Pons (tissue), 1 donor: ENCODE measurements around the gene KRT79.
"Not testable (repeated sequence)": the region's sequence is repeated elsewhere in the genome, so short reads cannot be mapped to it uniquely, and the experiment has no call there.

ENCODE experiments used
- DNase-seq: peaks from one replicate; pipeline ENCODE4 v3.0.0-alpha.2; 2016; ENCODE audit warnings: low spot score

KRT79 gene

DNA sequence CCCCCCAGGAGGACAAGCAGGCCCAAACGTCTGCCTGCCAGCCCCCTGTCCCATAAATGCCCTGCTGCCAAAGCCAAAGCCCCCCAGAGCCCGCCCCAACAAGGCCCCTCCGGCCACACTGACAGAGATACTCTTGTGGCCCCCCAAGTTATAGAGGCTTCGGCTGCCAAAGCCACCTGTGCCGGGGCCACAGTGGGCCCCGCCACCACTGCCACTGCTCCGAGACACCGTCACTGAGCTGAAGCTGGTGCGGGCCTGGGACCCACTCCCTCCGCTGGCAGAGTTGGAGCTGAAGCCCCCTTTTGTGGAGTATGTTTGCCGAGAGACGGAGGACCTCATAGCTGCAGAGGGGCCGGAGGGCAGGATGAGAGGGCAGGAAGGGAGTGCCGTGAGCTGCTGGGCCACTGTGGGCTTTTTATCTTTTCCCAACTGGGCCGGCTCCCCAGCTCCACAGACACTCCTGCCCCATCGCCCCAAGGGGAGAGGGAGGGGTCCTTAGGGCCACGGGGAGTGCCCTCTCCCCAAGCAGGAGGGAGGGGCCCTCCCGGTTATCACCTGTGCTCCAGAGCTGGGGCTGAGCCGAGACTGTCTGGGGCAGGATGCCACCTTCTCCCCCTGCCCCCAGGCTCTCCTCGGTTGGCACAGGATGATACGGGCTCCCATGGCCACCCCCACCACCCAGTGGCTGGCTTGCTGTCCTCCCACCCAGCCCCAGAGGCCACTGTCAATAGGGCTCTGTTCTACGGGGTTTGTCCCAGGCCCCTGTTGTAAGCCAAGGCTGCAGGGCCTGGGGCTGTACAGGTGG is at the start of gene KRT79:
KRT79 (minus strand) TSS at position 390 of the 805 bp plus-strand sequence; CDS start at position 339, 51 bp downstream.
- DNase-seq = no peak

DNA sequence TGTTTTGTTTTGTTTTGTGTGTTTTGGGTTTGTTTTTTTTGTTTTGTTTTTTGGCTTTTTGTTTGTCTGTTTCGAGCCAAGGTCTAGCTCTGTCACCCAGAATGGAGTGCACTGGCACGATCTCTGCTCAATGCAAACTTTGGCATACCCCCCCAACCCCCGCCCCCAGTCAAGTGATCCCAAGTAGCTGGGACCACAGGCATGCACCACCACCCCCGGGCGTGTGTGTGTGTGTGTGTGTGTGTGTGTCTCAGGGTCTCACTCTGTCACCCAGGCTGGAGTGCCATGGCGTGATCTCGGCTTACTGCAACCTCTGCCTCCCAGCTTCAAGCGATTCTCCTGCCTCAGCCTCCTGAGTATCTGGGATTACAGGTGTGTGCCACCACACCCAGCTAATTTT is 46.4 kb upstream of the KRT79 start:
- not testable (repeated sequence) for DNase-seq

DNA sequence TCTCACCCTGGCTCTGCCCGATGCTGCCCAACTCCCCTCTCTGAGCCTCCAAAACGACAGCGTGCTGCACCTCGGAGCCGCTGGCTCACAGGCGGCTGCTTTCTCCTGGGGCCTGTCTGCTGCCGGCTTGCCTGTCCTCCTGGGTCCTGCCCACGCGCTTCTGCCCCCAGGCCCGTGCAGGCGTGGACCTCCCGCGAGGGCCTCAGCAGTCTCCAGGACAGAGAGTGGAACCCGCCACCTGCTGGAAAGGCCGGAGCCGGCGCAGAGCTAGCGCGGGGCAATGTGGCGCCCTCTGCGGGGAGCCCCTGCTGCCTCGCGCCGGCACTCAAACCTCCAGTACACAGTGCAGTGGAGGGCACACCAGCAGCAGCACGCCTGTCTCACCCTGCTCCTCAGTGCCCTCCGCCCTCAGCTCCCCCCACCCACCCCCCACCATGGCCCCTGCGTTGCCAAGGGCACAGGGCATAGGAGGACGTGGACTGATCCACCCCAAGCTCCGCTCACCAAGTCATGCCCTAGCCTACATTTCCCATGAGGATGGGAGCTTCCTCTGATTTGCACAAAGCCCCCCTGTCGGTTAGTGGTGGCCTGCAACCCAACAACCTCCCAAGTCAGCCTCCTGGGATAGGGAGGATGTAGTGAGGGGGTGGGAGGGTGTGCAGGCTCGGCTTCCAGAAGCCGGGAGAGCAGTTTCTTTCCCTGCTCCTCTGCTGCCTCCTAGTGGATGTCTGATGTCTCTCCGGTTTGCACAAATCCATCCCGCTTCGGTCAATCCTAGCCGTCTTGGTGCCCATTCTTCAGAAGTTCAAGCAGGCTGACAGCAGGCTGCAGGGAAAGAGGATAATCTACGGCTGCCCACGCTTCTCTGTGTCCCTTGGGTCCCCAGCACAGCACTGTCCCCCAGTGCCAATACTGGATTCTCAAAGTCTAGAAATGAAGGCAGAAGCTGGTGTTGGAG is 45.6 kb upstream of the KRT79 start:
- peak; percentile 87 for DNase-seq

DNA sequence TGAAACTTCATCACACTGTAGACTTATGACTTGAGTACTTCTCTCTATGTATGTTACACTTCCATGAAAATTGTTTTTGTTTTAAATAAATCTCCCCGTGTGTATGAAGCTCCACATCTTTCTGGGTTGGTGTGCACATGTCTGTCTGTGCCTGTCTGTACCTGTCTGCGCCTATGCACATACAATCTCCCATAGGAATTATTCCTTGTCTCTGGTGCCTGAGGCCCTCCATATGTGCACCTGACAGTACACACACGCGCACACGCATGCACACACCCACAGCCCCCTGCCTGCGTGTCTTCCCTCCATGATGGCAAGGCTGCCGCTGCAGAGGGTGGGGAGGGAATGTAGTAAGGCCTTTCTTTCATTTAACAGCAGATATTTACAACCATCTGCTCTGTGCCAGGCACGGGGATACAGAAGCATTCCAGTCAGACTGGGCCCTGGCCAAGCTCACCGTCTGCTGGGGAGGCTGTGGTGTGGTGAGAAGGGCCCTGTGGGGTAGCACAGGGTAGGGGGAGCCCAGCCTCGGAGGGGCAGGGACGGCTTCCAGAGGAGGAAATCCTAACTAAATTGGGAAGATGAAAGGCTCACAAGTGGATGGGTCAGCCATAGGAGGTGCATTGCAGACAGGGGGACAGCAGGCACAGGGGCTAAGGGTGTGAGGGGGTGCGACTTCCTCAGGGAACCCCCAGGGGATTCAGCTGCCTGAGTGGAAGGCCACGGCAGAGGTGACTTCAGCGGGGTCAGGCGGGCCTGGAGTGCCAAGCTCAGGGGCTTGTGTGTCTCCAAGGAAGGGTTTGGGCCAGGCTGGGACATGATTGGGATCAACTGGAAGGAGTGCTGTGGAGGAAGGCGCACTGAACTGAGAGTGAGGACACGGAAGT is 44.6 kb upstream of the KRT79 start:
- no peak for DNase-seq

DNA sequence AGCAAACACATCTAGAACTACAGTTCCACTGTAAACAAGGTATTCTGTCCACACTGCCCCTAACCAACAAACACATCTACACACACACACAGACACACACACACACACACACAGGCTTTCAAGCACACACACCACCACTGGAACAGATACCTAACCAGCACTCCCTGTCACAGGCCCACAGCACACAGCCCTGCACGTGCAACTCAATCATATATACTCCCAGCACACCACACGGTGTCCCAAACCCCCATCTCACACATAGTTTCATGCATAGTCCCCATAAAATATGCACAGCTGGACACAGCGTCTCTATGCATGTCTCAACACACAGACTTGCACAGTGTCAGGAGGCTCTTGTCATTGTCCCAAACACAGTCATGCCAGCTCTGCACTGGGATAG is 43.1 kb upstream of the KRT79 start:
- DNase-seq = no peak

DNA sequence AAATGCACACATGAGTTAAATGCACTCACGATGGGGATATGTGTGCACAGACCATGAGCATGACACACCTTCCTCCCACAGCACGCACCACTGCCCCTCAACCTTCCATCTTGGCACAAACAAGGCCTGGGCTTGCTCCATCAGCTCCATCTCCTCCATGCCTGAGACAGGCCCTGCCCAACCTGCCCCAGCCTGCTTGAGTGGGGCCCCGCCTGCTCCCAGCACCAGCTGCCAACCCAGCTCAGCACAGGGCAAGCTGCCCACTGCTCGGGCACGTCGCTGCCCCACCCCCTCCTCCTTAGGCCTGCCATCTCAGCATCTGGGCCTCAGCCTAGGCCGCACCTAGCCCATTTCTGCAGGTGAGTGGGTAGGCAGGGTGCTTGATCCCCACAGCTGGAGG is 42.3 kb upstream of the KRT79 start:
- DNase-seq = no peak

DNA sequence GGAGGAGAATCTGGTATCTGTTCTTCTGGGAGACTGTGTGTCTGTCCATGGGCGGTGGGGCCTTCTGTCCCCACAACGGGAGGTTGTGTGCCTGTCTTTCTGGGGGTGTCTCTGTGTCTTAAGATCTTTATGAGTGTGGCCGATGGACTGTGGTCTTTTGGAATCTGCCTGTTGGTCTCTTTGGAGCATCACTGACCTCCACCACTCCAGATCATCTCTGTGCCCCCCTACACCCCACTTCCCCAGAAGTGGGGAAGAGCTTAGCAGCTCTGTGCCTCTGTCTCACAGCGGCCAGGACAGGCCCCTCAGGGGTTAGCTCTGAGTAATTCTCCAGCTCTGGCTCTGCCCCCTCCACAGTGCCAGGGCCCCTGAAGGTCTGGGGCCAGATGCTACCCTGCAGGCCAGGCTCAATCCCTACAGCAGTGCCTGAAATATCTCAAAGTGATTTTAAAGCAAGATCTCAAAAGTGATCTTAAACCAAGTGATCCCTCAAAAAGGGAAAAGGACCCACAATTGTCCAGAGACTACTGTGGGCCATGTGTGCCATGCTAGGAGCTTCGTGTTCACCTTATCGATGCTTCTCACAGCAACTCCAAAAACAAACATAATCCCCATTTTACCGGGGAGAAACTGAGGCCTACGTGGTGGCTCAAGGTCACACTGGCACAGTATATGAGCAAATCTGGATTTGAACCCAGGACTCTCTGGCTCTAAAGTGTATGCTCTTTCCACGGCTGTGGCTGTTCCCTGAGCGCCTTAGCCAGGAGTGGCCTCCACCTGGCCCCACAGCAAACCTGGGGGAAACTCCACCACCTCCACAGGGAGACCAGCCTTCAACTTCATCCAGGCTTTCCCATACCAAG is 40.7 kb upstream of the KRT79 start:
- no peak for DNase-seq

DNA sequence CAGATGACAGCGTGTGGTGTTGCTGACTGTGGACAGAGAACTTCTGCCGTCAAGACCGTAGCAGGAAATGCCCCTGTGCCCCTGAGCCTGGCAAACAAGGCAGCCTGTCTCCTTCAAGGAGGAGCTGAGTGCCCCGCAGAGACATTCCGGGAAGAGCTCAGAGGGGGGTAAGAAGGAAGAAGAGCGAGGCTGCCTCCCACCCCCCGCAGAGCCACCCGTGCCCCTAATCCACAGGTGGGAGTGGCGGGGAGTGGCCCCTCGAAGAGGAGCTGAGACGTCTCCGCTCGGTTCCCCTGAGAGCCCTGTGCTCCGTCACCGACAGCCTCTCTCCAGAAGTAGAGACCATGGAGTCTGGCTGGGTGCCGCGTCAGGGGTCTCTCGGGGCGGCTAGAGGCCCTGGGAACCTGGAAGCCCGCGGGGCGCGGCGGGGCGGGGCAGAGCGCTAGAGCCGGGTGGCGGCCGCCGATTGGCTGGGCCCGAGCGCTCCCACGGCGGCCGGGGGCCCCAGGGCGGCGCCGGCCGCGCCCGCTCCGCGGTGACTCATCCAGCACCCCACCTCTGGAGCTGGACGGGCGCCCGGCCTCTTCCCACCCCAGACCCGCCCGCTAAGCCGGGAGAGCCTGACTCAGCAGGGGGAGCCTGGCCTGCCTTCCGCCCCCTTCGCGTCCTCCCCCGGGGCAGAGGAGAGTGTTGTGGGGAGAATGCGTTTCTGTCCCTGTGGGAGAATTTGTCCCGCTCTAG is 39.9 kb upstream of the KRT79 start:
- DNase-seq = no peak

DNA sequence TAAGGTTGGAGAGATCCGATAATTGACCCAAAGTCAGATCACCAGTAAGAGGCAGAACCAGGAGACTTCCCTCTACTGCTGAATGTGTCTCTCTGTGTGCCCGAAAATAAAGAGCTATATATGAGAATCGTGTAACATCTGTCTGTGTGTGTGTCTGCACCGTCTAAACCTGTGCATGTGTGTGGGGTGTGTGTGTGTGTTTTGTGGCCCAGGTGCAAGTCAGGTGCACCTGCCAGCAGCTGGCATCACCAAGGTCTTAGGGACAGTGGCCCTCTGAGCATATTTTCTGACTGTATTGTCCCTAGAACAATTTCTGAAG is 39.4 kb upstream of the KRT79 start:
- DNase-seq = no peak

DNA sequence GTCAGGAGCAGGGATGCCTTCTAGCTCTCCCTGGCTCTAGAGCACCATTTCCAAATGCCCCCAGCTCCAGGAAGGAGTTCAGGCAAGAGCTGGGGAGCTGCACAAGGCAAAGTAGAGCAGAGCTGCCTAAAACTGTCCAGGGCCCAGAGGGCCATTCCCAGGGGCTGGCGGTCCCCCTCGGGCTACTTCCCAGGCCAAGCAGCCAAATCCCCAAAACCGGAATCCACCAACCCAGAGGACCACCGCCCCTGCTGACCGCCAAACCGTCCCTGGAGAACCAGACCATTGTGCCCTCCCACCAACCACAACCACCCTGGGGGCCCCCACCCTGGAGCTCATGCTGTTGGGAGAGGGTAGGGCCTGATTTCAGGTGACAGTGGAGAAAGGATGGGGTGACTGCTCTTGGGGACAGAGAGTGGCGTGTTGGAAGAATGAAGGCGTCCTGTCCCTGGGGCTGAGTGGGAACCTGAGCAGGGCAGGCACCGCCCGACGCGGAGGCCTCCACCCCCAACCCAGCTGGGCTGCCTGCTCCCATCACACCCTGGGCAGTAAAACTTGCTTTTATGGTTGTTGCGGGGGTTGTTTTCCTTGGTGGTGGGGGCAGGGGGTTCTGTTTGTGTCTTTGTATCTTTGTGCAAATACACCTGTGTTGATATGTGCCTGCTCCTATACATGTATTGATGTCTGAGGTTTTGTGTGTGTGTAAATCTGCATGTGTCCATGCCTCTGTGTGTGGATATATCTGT is 38.7 kb upstream of the KRT79 start:
- DNase-seq = no peak

DNA sequence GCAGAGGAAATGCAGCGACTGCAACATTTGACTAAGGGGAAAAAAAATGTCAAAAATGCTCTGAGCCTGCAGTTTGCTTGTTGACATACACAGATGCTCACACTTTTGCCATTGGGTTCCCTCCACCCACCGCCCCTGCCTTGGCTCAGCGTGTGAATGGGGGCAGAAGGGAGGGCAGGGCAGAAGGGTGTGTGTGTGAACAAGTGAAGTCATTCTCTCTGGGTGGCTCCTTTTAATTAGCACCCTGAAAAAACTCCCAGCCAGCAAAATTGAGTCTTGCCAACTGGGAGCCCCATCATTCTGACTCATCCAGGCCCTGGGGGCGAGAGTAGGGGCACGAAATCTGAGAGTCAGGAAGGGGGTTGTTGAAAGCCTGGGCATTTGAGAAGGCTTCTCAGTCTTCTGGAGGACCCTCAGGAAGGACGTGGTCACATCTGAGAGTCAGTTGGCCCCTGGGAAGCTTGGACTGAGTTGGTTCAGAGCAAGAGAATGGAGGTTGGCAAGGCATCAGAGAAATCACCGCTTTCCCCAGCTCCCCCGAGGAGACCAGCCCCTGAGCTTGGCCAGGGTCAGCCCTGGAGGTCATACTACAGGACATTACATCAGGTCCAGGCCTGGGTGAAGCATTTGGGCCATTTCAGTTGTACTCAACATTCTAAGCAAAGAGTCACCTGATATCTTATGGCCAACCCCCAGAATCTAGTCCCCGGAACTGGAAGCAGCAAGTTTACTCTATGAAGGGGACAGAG is 37.4 kb upstream of the KRT79 start:
- DNase-seq = no peak

DNA sequence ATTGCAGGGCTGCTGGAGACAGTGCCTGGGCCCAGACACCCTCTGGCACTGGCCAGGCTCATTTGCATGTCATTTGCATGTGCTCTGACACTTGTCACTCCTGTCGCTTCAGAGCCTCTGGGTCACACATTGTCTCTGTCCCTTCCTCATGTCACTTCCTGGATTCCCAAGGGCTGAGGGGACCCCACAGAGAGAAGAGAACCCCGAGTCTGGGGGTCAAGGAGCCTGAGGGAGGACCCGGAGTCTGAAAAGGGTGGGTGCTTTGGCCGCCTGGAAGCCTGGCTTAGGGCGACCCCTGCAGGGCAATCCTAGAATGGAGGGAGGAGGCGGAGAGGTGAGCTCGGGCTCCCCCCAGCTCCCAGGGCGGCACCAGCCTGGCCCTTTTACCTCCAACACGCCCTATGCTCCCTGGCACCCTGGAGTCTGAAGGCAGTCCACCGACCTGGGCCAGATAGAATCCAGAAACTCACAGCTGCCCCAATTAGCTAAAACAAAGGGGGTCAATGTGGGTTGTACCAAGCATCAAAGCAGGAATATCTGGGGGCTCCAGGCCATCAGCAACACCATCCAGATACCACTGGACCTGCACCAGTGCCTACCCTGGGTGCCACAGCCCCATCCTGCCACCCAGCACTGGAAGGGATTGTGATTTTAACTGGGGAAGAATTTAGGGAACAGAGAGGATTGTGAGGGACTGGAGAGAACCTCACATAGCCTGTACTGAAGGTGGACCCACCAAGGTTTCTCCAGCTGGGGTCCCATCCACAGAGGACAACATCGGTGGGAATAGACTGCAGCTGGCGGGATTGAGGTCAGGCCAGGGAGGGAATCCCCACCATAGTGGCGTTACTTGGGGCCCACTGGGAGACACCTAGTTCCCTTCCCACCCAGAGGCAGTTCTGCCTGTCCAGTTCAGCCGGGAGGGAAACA is 36.5 kb upstream of the KRT79 start:
- no peak for DNase-seq

DNA sequence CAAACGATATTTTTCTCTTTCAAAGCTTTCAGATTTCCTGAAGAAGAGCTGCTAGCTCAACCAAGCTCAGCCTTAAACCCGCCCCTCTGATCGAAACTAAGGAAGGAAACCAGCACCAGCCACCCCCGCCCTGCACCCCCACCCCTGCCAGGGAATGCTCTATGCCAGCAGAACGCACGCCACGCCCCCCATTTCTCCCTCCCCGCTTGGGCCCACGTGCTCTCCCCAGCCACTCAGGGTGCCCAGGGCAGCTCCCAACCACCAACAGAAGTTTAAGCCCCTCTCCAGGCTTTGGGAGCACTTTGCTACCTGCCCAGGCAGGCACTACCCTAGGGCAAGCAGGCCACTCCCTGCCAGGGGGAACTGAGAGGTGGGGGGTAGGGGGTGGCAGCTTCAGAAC is 33.5 kb upstream of the KRT79 start:
- DNase-seq = no peak

DNA sequence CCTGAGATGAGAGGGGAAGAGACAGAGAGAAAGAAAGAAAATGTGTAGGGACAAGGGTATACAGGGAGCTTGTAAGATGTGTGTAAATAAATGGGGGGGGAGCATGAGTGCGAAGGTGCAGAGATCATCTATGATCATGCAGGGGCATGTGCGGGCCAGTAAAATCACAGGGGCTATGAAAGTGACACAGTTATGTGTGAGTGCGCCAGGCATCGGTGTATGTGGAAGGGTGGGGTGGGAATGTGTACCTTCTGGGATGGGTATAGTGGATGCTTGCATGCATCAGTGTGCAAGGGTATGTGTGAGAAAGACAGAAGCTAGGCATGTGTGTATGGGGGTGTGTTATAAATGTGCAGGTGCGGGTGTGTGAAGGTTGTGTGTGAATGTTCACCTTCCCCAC is 33.0 kb upstream of the KRT79 start:
- DNase-seq = no peak

DNA sequence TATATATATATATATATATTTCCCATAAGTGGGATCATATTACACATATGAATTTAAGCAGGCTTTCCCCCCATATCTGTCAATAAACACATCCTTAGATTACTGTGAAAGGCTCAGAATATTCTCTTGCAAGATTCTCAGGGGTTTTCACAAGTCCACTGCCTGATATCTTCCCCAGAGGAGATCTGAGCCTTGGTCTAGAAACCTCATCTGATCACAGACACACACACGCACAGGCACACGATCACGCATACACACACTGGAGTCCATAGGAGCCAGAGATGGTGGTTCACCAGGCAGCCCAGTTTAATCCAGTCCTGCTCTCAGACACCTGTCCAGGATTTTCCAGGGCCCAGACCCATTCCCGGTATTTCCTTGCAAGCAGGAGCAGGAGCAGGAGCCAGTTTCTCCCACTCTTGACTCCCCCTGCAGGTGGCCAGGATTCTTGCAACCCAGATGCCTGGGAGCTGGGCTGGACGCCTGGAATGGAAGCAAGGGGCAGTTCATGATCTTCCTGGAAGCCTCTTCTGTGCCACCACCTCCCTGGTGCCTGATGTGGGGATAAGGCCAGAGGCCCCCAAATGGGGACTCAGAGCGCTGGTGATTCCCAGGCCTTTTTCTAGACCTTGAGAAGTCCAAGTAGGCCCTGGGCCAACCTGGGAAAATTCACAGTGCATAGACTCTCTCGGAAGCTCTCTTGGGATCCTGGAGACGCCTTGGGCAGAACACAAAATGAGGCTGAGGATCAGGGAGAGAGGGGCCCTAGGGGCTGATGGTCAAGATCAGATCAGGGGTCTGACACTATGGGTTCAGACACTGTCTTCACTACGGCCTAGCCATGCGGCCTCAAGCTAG is 31.2 kb upstream of the KRT79 start:
- peak; percentile 37 for DNase-seq

DNA sequence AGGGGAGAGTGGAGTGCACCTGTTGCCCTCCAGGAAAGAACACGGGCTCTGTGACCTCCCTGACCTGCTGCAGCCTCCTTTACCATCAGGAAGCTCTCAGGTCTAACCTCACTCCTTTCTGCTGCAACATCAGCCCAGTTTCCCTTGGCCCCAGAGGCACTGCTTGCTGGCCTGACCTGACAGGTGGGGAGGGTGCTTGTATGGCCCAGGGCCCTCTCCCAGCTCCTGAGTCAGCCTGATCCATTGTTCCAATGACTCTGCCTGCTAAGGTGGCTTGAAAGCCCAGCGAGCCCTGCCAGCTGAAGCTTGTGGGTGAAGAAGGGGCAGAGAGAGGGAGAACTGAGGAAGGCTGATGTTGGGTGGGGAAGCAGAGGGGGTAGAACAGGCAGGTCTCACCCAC is 27.9 kb upstream of the KRT79 start:
- DNase-seq = no peak

DNA sequence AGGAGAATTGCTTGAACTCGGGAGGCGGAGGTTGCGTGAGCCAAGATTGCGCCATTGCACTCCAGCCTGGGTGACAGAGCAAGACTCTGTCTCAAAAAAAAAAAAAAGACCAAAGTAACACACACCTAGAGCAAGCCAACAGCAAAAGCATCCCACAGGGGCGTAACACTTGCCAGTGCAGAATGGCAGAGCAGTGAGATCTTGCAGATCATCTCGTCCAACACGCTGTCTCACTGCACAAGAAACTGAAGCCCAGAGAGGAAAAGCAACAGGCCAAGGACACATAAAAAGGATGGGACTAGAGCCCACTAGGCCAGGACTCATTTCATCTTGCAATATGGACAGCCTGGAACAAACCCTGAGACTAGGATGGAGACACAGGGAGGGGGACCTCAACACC is 27.4 kb upstream of the KRT79 start:
- DNase-seq = no peak
